B cell (primary cell): Measurements from ENCODE around the gene HMG20B. TPM values are rescaled to one million over a fixed set of nuclear protein-coding genes. Genes with fewer than 3 reads are reported as not detected.
"Not testable (repeated sequence)": the region's sequence is repeated elsewhere in the genome, so short reads cannot be mapped to it uniquely, and the experiment has no call there.

ENCODE experiments used
- ATAC-seq: fragments of 200-7000 bp; cut with Tn5 transposase; one replicate; pipeline ENCODE4 v1.10.0; 2021; ENCODE audit warnings: low read depth, mild to moderate bottlenecking, moderate number of reproducible peaks, moderate library complexity
- CTCF ChIA-PET: fragments of 350-600 bp; sonication (Branson Sonifier 250); formaldehyde crosslinking; loops from one replicate; lab custom pipeline; 2021; ENCODE audit warnings: antibody characterized with exemption, inconsistent platforms; lab: Charles Lee
- POLR2A ChIA-PET: fragments of 350-600 bp; sonication (Branson Sonifier 250); formaldehyde crosslinking; loops from one replicate; lab custom pipeline; 2021; ENCODE audit warnings: antibody characterized with exemption; lab: Charles Lee
- DNase-seq: peaks from one replicate; pipeline ENCODE4 v3.0.0; 2013
- H2AFZ ChIP-seq: 2 replicates; pipeline ENCODE4 v1.6.1; 2012; ENCODE audit warnings: mild to moderate bottlenecking, low read depth, low read length; ENCODE audit not compliant: insufficient read depth, poor library complexity, severe bottlenecking
- H3K27ac ChIP-seq, 2 donors: 1 replicate in 1 of 2; 2 replicates in 1 of 2; pipeline ENCODE4 v1.5.1; 2012 to 2013; ENCODE audit warnings: low read length in 2 of 2, mild to moderate bottlenecking in 2 of 2, moderate library complexity in 1 of 2
- H3K27me3 ChIP-seq, 4 experiments: fragments of 200-600 bp in 1 of 4; sonication (generic) in 1 of 4; replicated peaks in 1 of 4; 1 replicate in 2 of 4; 2 replicates in 2 of 4; pipeline versions ENCODE4 v1.6.1 to v1.7.0; 2013 to 2016; ENCODE audit warnings: low read length in 3 of 4, mild to moderate bottlenecking in 2 of 4, mixed read lengths in 1 of 4, moderate library complexity in 1 of 4; ENCODE audit not compliant: insufficient read depth in 4 of 4, control insufficient read depth in 3 of 4; ENCODE audit errors: control extremely low read depth in 1 of 4
- H3K36me3 ChIP-seq, 2 experiments: replicated peaks in 1 of 2; 1 replicate in 1 of 2; 2 replicates in 1 of 2; pipeline versions ENCODE4 v1.6.1 to v1.7.1; 2013; ENCODE audit warnings: low read length in 1 of 2; ENCODE audit not compliant: insufficient read depth in 2 of 2, control insufficient read depth in 1 of 2; ENCODE audit errors: control extremely low read depth in 1 of 2, extremely low read depth in 1 of 2
- H3K4me1 ChIP-seq, 2 donors: fragments of 200-600 bp in 1 of 2; sonication (generic) in 1 of 2; 1 replicate in 1 of 2; 2 replicates in 1 of 2; pipeline versions ENCODE4 v1.5.1 to v1.6.1; 2013 to 2017; ENCODE audit warnings: low read length in 2 of 2; ENCODE audit not compliant: control insufficient read depth in 2 of 2, insufficient read depth in 2 of 2
- H3K4me2 ChIP-seq: replicated peaks from 2 replicates; pipeline ENCODE3; 2012; ENCODE audit warnings: mild to moderate bottlenecking, low read depth, low read length; ENCODE audit not compliant: poor library complexity, severe bottlenecking
- H3K4me3 ChIP-seq, 5 experiments: fragments of 200-600 bp in 1 of 5; sonication (generic) in 1 of 5; 1 replicate in 3 of 5; 2 replicates in 2 of 5; pipeline versions ENCODE4 v1.5.1 to v1.7.0; 2011 to 2016; ENCODE audit warnings: low read length in 4 of 5, mild to moderate bottlenecking in 4 of 5, low read depth in 2 of 5, control low read depth in 1 of 5, moderate library complexity in 1 of 5; ENCODE audit not compliant: insufficient read depth in 1 of 5; ENCODE audit errors: control extremely low read depth in 1 of 5, extremely low read depth in 1 of 5
- H3K79me2 ChIP-seq: fragments of 200-600 bp; sonication (generic); one replicate; pipeline ENCODE4 v1.6.0; 2016; ENCODE audit warnings: low read length; ENCODE audit not compliant: control insufficient read depth, insufficient read depth
- H3K9ac ChIP-seq: fragments of 200-600 bp; sonication (generic); 2 replicates; pipeline ENCODE4 v1.6.1; 2017; ENCODE audit warnings: mild to moderate bottlenecking, low read length, moderate library complexity
- H3K9me3 ChIP-seq, 3 donors: one replicate each; pipeline versions ENCODE4 v1.6.1 to v1.7.1; 2013; ENCODE audit warnings: low read length in 2 of 3; ENCODE audit not compliant: control insufficient read depth in 2 of 3, insufficient read depth in 1 of 3; ENCODE audit errors: control extremely low read depth in 1 of 3
- H4K20me1 ChIP-seq: 2 replicates; pipeline ENCODE4 v1.6.0; 2012; ENCODE audit warnings: mild to moderate bottlenecking, low read length; ENCODE audit not compliant: insufficient read depth, control insufficient read depth, poor library complexity, severe bottlenecking
- H3K27ac Mint-ChIP-seq: one replicate; pipeline ENCODE4 v1.8.0; 2021; ENCODE audit warnings: mixed read lengths
- H3K27me3 Mint-ChIP-seq: one replicate; pipeline ENCODE4 v1.8.0; 2021; ENCODE audit warnings: mixed read lengths
- H3K4me1 Mint-ChIP-seq: one replicate; pipeline ENCODE4 v1.8.0; 2021; ENCODE audit warnings: mixed read lengths
- H3K4me3 Mint-ChIP-seq: one replicate; pipeline ENCODE4 v1.8.0; 2021; ENCODE audit warnings: mixed read lengths
- H3K9me3 Mint-ChIP-seq: one replicate; pipeline ENCODE4 v1.8.0; 2022; ENCODE audit warnings: mixed read lengths; ENCODE audit not compliant: insufficient read depth
- EZH2 ChIP-seq: IDR thresholded peaks from 2 replicates; pipeline ENCODE4 v1.6.1; 2012; ENCODE audit warnings: borderline replicate concordance, low read depth, mild to moderate bottlenecking, moderate library complexity, low read length; ENCODE audit not compliant: insufficient read depth, poor library complexity, severe bottlenecking
- WGBS: methylation state at CpG from one replicate; pipeline ENCODE4 v1.1.5; 2013; ENCODE audit warnings: missing lambda C conversion rate; ENCODE audit not compliant: insufficient coverage; 5-methylcytosine and 5-hydroxymethylcytosine counted together
- intact Hi-C: fragments of 100-400 bp; cut with micrococcal nuclease; formaldehyde crosslinking; loops from one replicate; pipeline ENCODE4 v1.10.0; 2022
- polyA plus RNA-seq: library from polyadenylated mRNA; depleted of rRNA; stranded (reverse); fragments of >200 nt; gene quantifications from 2 replicates; pipeline ENCODE4 v1.2.3, GENCODE V29; 2012
- total RNA-seq, 2 donors: library from RNA; stranded (reverse); fragments of 120-200 nt in 1 of 2; gene quantifications; 1 replicate in 1 of 2; 2 replicates in 1 of 2; pipeline versions ENCODE4 v1.2.3 to v1.2.4, GENCODE V29; 2013 to 2022
- TF ChIP-seq, protein P1 (sequence below): fragments of 200-600 bp; IDR thresholded peaks from one replicate; pipeline ENCODE4 v1.8.0; 2022; ENCODE audit warnings: antibody characterized with exemption, mild to moderate bottlenecking

HMG20B gene
- total and polyA plus RNA-seq, 2 donors (not counting 1 experiment from before 2014, with no cell fraction given) = 41.7 to 59.0 TPM

DNA sequence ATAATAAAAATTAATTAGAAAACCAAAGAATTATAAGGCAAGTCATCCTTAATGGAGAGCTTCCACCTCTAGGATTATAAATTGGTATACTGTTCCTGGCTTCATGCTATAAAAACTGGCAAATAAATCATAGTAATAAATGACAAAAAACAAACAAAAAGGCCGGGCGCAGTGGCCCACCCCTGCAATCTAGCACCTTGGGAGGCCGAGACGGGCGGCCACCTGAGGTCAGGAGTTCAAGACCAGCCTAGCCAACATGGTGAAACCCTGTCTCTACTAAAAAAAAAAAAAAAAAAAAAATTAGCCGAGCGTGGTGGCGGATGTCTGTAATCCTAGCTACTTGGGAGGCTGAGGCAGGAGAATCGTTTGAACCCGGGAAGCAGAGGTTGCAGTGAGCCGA, 2.7 kb upstream of the HMG20B start:
- H3K4me3 Mint-ChIP-seq = not testable (repeated sequence)

DNA sequence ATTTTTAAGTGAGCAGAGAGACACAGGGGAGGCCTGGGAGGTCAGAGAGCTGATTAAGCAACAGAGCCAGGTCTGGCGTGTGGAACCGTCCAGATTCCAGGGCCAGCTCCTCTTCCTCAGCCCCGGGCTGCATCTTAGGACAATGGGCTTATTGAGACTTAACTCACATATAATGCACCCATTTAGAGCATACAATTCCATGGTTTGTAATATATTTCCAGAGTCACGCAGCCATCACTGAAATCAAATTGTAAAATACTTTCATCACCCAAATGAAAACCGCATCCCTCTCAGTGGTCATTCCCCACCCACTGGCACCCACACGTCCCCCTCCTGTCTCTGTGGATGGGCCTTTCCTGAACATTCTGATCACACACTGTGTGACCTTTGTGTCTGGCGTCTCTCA, 2.1 kb upstream of the HMG20B start:
- POLR2A ChIA-PET = interaction anchor here (0.7 kb wide), 1 partner anchor 12 kb away, joined by 4 read pairs; no protein-coding TSS in a partner anchor
- CTCF ChIA-PET = interaction anchor here (0.7 kb wide), 1 partner anchor 47 kb away, joined by 3 read pairs; no protein-coding TSS in a partner anchor
- H3K27ac Mint-ChIP-seq = peak overlapping the region; percentile 26

More for the DNA sequence above, 2.7 kb upstream of the HMG20B start:
- CTCF ChIA-PET = interaction anchor here (0.7 to 1.4 kb wide), 3 partner anchors 13 to 48 kb away, joined by 3 read pairs; no protein-coding TSS in a partner anchor
- ATAC-seq, H2AFZ ChIP-seq, H3K4me2 ChIP-seq, DNase-seq, H3K36me3 ChIP-seq, H3K79me2 ChIP-seq, H4K20me1 ChIP-seq, H3K27me3 ChIP-seq, H3K9ac ChIP-seq, H3K27ac ChIP-seq, H3K27ac Mint-ChIP-seq, H3K4me3 ChIP-seq, H3K27me3 Mint-ChIP-seq, H3K9me3 Mint-ChIP-seq: not testable (repeated sequence)
- H3K4me1 Mint-ChIP-seq = peaks cover 13% of the 10 kb centered on the region
- no CpG with 5 or more reads among the region's 11 CpGs for WGBS
- peaks cover 0 to 15% (median 0%) of the 10 kb centered on the region in 3 donors for H3K9me3 ChIP-seq
- POLR2A ChIA-PET = interaction anchor here (0.7 kb wide), 2 partner anchors 11 to 35 kb away, joined by 4 to 7 read pairs; no protein-coding TSS in a partner anchor
- intact Hi-C loops = loop anchor here (5.0 kb wide), 1 partner anchor 192 kb away; the partner anchor contains the start of genes APBA3 and MRPL54
- H3K4me1 ChIP-seq = peaks cover 12 to 18% of the 10 kb centered on the region in 2 donors

More for the DNA sequence above, 2.1 kb upstream of the HMG20B start:
- Histone ChIP-seq H3K36me3 (no peaks in the 10 kb centered on the region), H4K20me1 (peaks cover 7% of the 10 kb centered on the region), H3K79me2 (no peaks in the 10 kb centered on the region), H3K9me3 (peaks cover 0 to 15% (median 0%) of the 10 kb centered on the region in 3 donors), H3K4me2 (no peak overlapping the region), H3K4me3 (no peak overlapping the region), H3K27me3 (no peaks in the 10 kb centered on the region), H3K9ac (no peak overlapping the region), H3K27ac (no peak overlapping the region), H2AFZ (no peak overlapping the region), H3K4me1 (peaks cover 12 to 18% of the 10 kb centered on the region in 2 donors)
- DNase-seq (no peak), ATAC-seq (no peak)
- Mint-ChIP-seq H3K4me3 (peak overlapping the region; percentile 18), H3K27me3 (no peaks in the 10 kb centered on the region), H3K9me3 (no peaks in the 10 kb centered on the region), H3K4me1 (peaks cover 16% of the 10 kb centered on the region)
- intact Hi-C loops = loop anchor here (5.0 kb wide), 1 partner anchor 192 kb away; the partner anchor contains the start of genes APBA3 and MRPL54
- TF ChIP-seq, protein P1, sequence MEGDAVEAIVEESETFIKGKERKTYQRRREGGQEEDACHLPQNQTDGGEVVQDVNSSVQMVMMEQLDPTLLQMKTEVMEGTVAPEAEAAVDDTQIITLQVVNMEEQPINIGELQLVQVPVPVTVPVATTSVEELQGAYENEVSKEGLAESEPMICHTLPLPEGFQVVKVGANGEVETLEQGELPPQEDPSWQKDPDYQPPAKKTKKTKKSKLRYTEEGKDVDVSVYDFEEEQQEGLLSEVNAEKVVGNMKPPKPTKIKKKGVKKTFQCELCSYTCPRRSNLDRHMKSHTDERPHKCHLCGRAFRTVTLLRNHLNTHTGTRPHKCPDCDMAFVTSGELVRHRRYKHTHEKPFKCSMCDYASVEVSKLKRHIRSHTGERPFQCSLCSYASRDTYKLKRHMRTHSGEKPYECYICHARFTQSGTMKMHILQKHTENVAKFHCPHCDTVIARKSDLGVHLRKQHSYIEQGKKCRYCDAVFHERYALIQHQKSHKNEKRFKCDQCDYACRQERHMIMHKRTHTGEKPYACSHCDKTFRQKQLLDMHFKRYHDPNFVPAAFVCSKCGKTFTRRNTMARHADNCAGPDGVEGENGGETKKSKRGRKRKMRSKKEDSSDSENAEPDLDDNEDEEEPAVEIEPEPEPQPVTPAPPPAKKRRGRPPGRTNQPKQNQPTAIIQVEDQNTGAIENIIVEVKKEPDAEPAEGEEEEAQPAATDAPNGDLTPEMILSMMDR = no peak
- no peak for TF ChIP-seq EZH2
- WGBS = 98% methylated on average over 6 of the region's 7 CpGs
